Measurements from ENCODE around the gene CEP104. TPM values are rescaled to one million over a fixed set of nuclear protein-coding genes. Genes with fewer than 3 reads are reported as not detected.

CEP104 gene
- total and polyA plus RNA-seq, 9 of the 15 experiments (the other 6 are each of a cell fraction or from before 2014, with no cell fraction given), result 11.2 to 63.4 (median 42.6) TPM

GRCh38 chr1:3783651-3784474 is 73.1 kb downstream of the CEP104 start (continued):
- TF ChIP-seq DEAF1 (CRISPR knock-in tag; IDR thresholded peaks at IDR 0.05), result no peak
- no peak for TF ChIP-seq BDP1 (IDR thresholded peaks at IDR 0.05; ENCODE audit: insufficient read depth, insufficient read length)
- TF ChIP-seq RBFOX2 (IDR thresholded peaks at IDR 0.05; ENCODE audit: low read depth, low read length), result peak; percentile 45; the same call in 1 of the 2 replicates
- no peak for TF ChIP-seq ZNF184 (CRISPR knock-in tag; IDR thresholded peaks at IDR 0.05)
- no peak for TF ChIP-seq ZNF174 (CRISPR knock-in tag; IDR thresholded peaks at IDR 0.05)
- TF ChIP-seq POLR2AphosphoS2 (IDR thresholded peaks at IDR 0.05; ENCODE audit: low read length), result 0 out of 2 replicates have a peak, but pooled peaks have one; percentile 37
- no peak for TF ChIP-seq ZBTB7A (IDR thresholded peaks at IDR 0.05; ENCODE audit: borderline replicate concordance, control insufficient read depth, low read depth, low read length)
- TF ChIP-seq RBM22 (IDR thresholded peaks at IDR 0.05; ENCODE audit: low read depth, low read length, poor library complexity, severe bottlenecking), result peak; percentile 58

GRCh38 chr1:3780901-3781300 is 76.1 kb downstream of the CEP104 start:
- no peaks in the 10 kb centered on the region for H3K9me3 ChIP-seq (replicated peaks; ENCODE audit: control insufficient read depth, insufficient read depth, low read depth, low read length)
- peaks cover 5% of the 10 kb centered on the region for H3K9me1 ChIP-seq (ENCODE audit: control insufficient read depth, insufficient read depth, low read length)
- in situ Hi-C loops (cut with MboI), result no loop called here
- peaks cover 79% of the 10 kb centered on the region for H3K36me3 ChIP-seq (ENCODE audit: control insufficient read depth, insufficient read depth, low read length)
- DNase-seq (ENCODE audit: extremely low read depth in 1 of 4, low spot score in 3 of 4) (no peak), FAIRE-seq (no peak), ATAC-seq (no peak)
- H2AFZ ChIP-seq (ENCODE audit: low read depth, low read length), result no peak overlapping the region
- CTCF ChIA-PET (ENCODE audit: low intra/inter-chr PET ratio), result no interaction called here
- no peaks in the 10 kb centered on the region for H3K27me3 ChIP-seq (ENCODE audit: control insufficient read depth in 2 of 2, insufficient read depth in 2 of 2, low read length in 2 of 2)
- 93% methylated on average over 21 of the region's 21 CpGs for WGBS (ENCODE audit: insufficient coverage, low coverage, missing lambda C conversion rate)
- peaks cover 11 to 47% of the 10 kb centered on the region in 2 experiments for H3K4me1 ChIP-seq (replicated peaks in 1 of 2; ENCODE audit: control insufficient read depth in 2 of 2, insufficient read depth in 2 of 2, low read length in 2 of 2)
- no peak overlapping the region for H3K9ac ChIP-seq (ENCODE audit: insufficient read depth in 1 of 2, low read depth in 2 of 2, low read length in 2 of 2)
- peaks cover 6% of the 10 kb centered on the region; the same call in 2 of the 3 replicates for H3K79me2 ChIP-seq (ENCODE audit: control insufficient read depth, insufficient read depth, low read length)
- no peak overlapping the region for H3K4me3 ChIP-seq
- no peak overlapping the region for H3K27ac ChIP-seq (ENCODE audit: extremely low read depth, low read depth, low read length)
- no peak overlapping the region for H3K4me2 ChIP-seq (ENCODE audit: insufficient read depth, low read length)
- no peaks in the 10 kb centered on the region for H4K20me1 ChIP-seq (replicated peaks; ENCODE audit: control insufficient read depth, insufficient read depth, low read length)
- intact Hi-C loops (cut with micrococcal nuclease), result no loop called here
- no TSS peak for BruUV-seq (replicated peaks)
- POLR2A ChIA-PET, result interaction anchor here (5.0 kb wide), 1 partner anchor 14 kb away, joined by 41 read pairs; the partner anchor contains the start of gene LRRC47
- TF ChIP-seq ZNF197 (CRISPR knock-in tag; IDR thresholded peaks at IDR 0.05; ENCODE audit: low read depth), result no peak
- TF ChIP-seq, protein P1, sequence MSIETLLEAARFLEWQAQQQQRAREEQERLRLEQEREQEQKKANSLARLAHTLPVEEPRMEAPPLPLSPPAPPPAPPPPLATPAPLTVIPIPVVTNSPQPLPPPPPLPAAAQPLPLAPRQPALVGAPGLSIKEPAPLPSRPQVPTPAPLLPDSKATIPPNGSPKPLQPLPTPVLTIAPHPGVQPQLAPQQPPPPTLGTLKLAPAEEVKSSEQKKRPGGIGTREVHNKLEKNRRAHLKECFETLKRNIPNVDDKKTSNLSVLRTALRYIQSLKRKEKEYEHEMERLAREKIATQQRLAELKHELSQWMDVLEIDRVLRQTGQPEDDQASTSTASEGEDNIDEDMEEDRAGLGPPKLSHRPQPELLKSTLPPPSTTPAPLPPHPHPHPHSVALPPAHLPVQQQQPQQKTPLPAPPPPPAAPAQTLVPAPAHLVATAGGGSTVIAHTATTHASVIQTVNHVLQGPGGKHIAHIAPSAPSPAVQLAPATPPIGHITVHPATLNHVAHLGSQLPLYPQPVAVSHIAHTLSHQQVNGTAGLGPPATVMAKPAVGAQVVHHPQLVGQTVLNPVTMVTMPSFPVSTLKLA (conservative IDR thresholded peaks at IDR 0.05), result no peak
- no peak for TF ChIP-seq MEF2D (tag; conservative IDR thresholded peaks at IDR 0.05; ENCODE audit: low read depth)
- peak; percentile 41 for TF ChIP-seq RBFOX2 (IDR thresholded peaks at IDR 0.05; ENCODE audit: low read depth, low read length)
- TF ChIP-seq, protein P2, sequence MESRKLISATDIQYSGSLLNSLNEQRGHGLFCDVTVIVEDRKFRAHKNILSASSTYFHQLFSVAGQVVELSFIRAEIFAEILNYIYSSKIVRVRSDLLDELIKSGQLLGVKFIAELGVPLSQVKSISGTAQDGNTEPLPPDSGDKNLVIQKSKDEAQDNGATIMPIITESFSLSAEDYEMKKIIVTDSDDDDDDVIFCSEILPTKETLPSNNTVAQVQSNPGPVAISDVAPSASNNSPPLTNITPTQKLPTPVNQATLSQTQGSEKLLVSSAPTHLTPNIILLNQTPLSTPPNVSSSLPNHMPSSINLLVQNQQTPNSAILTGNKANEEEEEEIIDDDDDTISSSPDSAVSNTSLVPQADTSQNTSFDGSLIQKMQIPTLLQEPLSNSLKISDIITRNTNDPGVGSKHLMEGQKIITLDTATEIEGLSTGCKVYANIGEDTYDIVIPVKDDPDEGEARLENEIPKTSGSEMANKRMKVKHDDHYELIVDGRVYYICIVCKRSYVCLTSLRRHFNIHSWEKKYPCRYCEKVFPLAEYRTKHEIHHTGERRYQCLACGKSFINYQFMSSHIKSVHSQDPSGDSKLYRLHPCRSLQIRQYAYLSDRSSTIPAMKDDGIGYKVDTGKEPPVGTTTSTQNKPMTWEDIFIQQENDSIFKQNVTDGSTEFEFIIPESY (CRISPR knock-in tag; IDR thresholded peaks at IDR 0.05), result peak; percentile 55; the same call in 1 of the 2 replicates
- no peak for TF ChIP-seq ZKSCAN8 (CRISPR knock-in tag; IDR thresholded peaks at IDR 0.05)
- TF ChIP-seq BCL6 (CRISPR knock-in tag; IDR thresholded peaks at IDR 0.05), result no peak
- TF ChIP-seq SMARCC2 (IDR thresholded peaks at IDR 0.05; ENCODE audit: low read depth), result no peak
